Measurements from ENCODE around the gene LLGL1.

The LLGL1 gene

GRCh38 chr17:18270046-18270931 is 44.9 kb downstream of the LLGL1 start:
- Histone ChIP-seq H3K36me3 (replicated peaks in 1 of 2; ENCODE audit: control insufficient read depth in 2 of 2, insufficient read depth in 2 of 2, low read length in 2 of 2) (peaks cover 14 to 54% of the 10 kb centered on the region in 2 donors), H3K4me3 (ENCODE audit: low read length in 2 of 2) (no peak overlapping the region), H3K9me3 (replicated peaks in 1 of 2; ENCODE audit: control insufficient read depth in 2 of 2, insufficient read depth in 1 of 2, low read depth in 1 of 2, low read length in 2 of 2) (no peaks in the 10 kb centered on the region), H4K8ac (ENCODE audit: low read depth, low read length) (no peak overlapping the region), H3K4ac (ENCODE audit: low read length) (no peak overlapping the region), H2BK5ac (ENCODE audit: low read length) (no peak overlapping the region), H3K9ac (ENCODE audit: low read depth, low read length, poor library complexity) (no peak overlapping the region), H3K14ac (ENCODE audit: low read length) (no peak overlapping the region), H2BK120ac (ENCODE audit: low read depth, low read length) (no peak overlapping the region), H2AFZ (ENCODE audit: low read length) (no peak overlapping the region), H3K79me1 (ENCODE audit: low read depth, low read length) (no peaks in the 10 kb centered on the region), H3K27me3 (ENCODE audit: control insufficient read depth in 3 of 3, insufficient read depth in 3 of 3, low read depth in 1 of 3, low read length in 3 of 3) (no peaks in the 10 kb centered on the region), H2AK5ac (ENCODE audit: low read depth, low read length) (no peak overlapping the region), H3K4me2 (ENCODE audit: insufficient read depth, low read length, poor library complexity, severe bottlenecking) (no peak overlapping the region), H3K18ac (ENCODE audit: low read length) (no peak overlapping the region), H3K27ac (replicated peaks; ENCODE audit: low read length) (no peak overlapping the region), H3K23ac (ENCODE audit: low read depth, low read length, poor library complexity) (peak overlapping the region; percentile 50), H2BK15ac (ENCODE audit: low read length) (no peak overlapping the region), H3K4me1 (ENCODE audit: control insufficient read depth in 2 of 2, insufficient read depth in 1 of 2, low read depth in 1 of 2, low read length in 2 of 2) (peaks cover 7 to 11% of the 10 kb centered on the region in 2 donors), H4K91ac (ENCODE audit: low read depth, low read length, poor library complexity) (no peak overlapping the region), H2BK12ac (ENCODE audit: low read length) (no peak overlapping the region)
- DNase-seq (ENCODE audit: low spot score) = no peak
- no CpG with 5 or more reads among the region's 14 CpGs for WGBS, 2 donors (ENCODE audit: extremely low coverage in 2 of 2, insufficient read length in 2 of 2, insufficient replicate concordance in 1 of 2)

- no peak overlapping the region for H3K9ac ChIP-seq (ENCODE audit: low read depth, low read length, poor library complexity)
- H2BK12ac ChIP-seq (ENCODE audit: low read length) = no peak overlapping the region
- H3K9me3 ChIP-seq (replicated peaks in 1 of 2; ENCODE audit: control insufficient read depth in 2 of 2, insufficient read depth in 1 of 2, low read depth in 1 of 2, low read length in 2 of 2) = no peaks in the 10 kb centered on the region
- no peak overlapping the region for H2BK5ac ChIP-seq (ENCODE audit: low read length)
- H2BK15ac ChIP-seq (ENCODE audit: low read length) = no peak overlapping the region
- H2AK5ac ChIP-seq (ENCODE audit: low read depth, low read length) = no peak overlapping the region
- H4K91ac ChIP-seq (ENCODE audit: low read depth, low read length, poor library complexity) = no peak overlapping the region
- no peak overlapping the region for H3K4me3 ChIP-seq (ENCODE audit: low read length in 2 of 2)
- peaks cover 59 to 94% of the 10 kb centered on the region in 2 donors for H3K36me3 ChIP-seq (replicated peaks in 1 of 2; ENCODE audit: control insufficient read depth in 2 of 2, insufficient read depth in 2 of 2, low read length in 2 of 2)
- no peak overlapping the region for H2AFZ ChIP-seq (ENCODE audit: low read length)
- H4K8ac ChIP-seq (ENCODE audit: low read depth, low read length) = no peak overlapping the region
- whole genome bisulfite sequencing, 2 donors (ENCODE audit: extremely low coverage in 2 of 2, insufficient read length in 2 of 2, insufficient replicate concordance in 1 of 2) = no CpG with 5 or more reads among the region's 1 CpG
- DNase-seq (ENCODE audit: low spot score) = no peak
- no peak overlapping the region for H3K4me2 ChIP-seq (ENCODE audit: insufficient read depth, low read length, poor library complexity, severe bottlenecking)
- H3K79me1 ChIP-seq (ENCODE audit: low read depth, low read length) = peaks cover 7% of the 10 kb centered on the region
- no peak overlapping the region for H3K23ac ChIP-seq (ENCODE audit: low read depth, low read length, poor library complexity)
- no peak overlapping the region for H2BK120ac ChIP-seq (ENCODE audit: low read depth, low read length)
- no peak overlapping the region for H3K14ac ChIP-seq (ENCODE audit: low read length)
- H3K18ac ChIP-seq (ENCODE audit: low read length) = no peak overlapping the region
- H3K4me1 ChIP-seq (ENCODE audit: control insufficient read depth in 2 of 2, insufficient read depth in 1 of 2, low read depth in 1 of 2, low read length in 2 of 2) = no peaks in the 10 kb centered on the region
- H3K4ac ChIP-seq (ENCODE audit: low read length) = no peak overlapping the region
- no peaks in the 10 kb centered on the region for H3K27me3 ChIP-seq (ENCODE audit: control insufficient read depth in 3 of 3, insufficient read depth in 3 of 3, low read depth in 1 of 3, low read length in 3 of 3)
- no peak overlapping the region for H3K27ac ChIP-seq (replicated peaks; ENCODE audit: low read length)
Measured at GRCh38 chr17:18277076-18277475, 51.6 kb downstream of the LLGL1 start.

- Histone ChIP-seq H2BK120ac (ENCODE audit: low read depth, low read length) (no peak overlapping the region), H4K91ac (ENCODE audit: low read depth, low read length, poor library complexity) (no peak overlapping the region), H3K79me1 (ENCODE audit: low read depth, low read length) (peaks cover 7% of the 10 kb centered on the region), H3K9me3 (replicated peaks in 1 of 2; ENCODE audit: control insufficient read depth in 2 of 2, insufficient read depth in 1 of 2, low read depth in 1 of 2, low read length in 2 of 2) (no peaks in the 10 kb centered on the region), H3K23ac (ENCODE audit: low read depth, low read length, poor library complexity) (no peak overlapping the region), H3K9ac (ENCODE audit: low read depth, low read length, poor library complexity) (no peak overlapping the region), H2AK5ac (ENCODE audit: low read depth, low read length) (no peak overlapping the region), H3K36me3 (replicated peaks in 1 of 2; ENCODE audit: control insufficient read depth in 2 of 2, insufficient read depth in 2 of 2, low read length in 2 of 2) (peaks cover 70 to 96% of the 10 kb centered on the region in 2 donors), H3K4me1 (ENCODE audit: control insufficient read depth in 2 of 2, insufficient read depth in 1 of 2, low read depth in 1 of 2, low read length in 2 of 2) (no peaks in the 10 kb centered on the region), H2BK5ac (ENCODE audit: low read length) (no peak overlapping the region), H2BK15ac (ENCODE audit: low read length) (no peak overlapping the region), H3K27ac (replicated peaks; ENCODE audit: low read length) (no peak overlapping the region), H3K14ac (ENCODE audit: low read length) (no peak overlapping the region), H2AFZ (ENCODE audit: low read length) (no peak overlapping the region), H3K18ac (ENCODE audit: low read length) (no peak overlapping the region), H4K8ac (ENCODE audit: low read depth, low read length) (no peak overlapping the region), H3K4ac (ENCODE audit: low read length) (no peak overlapping the region), H2BK12ac (ENCODE audit: low read length) (no peak overlapping the region), H3K27me3 (ENCODE audit: control insufficient read depth in 3 of 3, insufficient read depth in 3 of 3, low read depth in 1 of 3, low read length in 3 of 3) (no peaks in the 10 kb centered on the region), H3K4me2 (ENCODE audit: insufficient read depth, low read length, poor library complexity, severe bottlenecking) (no peak overlapping the region), H3K4me3 (ENCODE audit: low read length in 2 of 2) (no peak overlapping the region)
- DNase-seq (ENCODE audit: low spot score) = no peak
- WGBS, 2 donors (ENCODE audit: extremely low coverage in 2 of 2, insufficient read length in 2 of 2, insufficient replicate concordance in 1 of 2) = no CpG with 5 or more reads among the region's 3 CpGs
Measured at GRCh38 chr17:18278867-18279266, 53.4 kb downstream of the LLGL1 start.

GRCh38 chr17:18280249-18280648 is 54.8 kb downstream of the LLGL1 start:
- no peak overlapping the region for H3K4ac ChIP-seq (ENCODE audit: low read length)
- H2BK5ac ChIP-seq (ENCODE audit: low read length) = no peak overlapping the region
- H3K27ac ChIP-seq (replicated peaks; ENCODE audit: low read length) = no peak overlapping the region
- no peak overlapping the region for H3K18ac ChIP-seq (ENCODE audit: low read length)
- no peaks in the 10 kb centered on the region for H3K27me3 ChIP-seq (ENCODE audit: control insufficient read depth in 3 of 3, insufficient read depth in 3 of 3, low read depth in 1 of 3, low read length in 3 of 3)
- no peak for DNase-seq (ENCODE audit: low spot score)
- H3K14ac ChIP-seq (ENCODE audit: low read length) = no peak overlapping the region
- no peak overlapping the region for H2BK120ac ChIP-seq (ENCODE audit: low read depth, low read length)
- H2BK12ac ChIP-seq (ENCODE audit: low read length) = no peak overlapping the region
- no peak overlapping the region for H3K23ac ChIP-seq (ENCODE audit: low read depth, low read length, poor library complexity)
- no peak overlapping the region for H2AK5ac ChIP-seq (ENCODE audit: low read depth, low read length)
- no peaks in the 10 kb centered on the region for H3K4me1 ChIP-seq (ENCODE audit: control insufficient read depth in 2 of 2, insufficient read depth in 1 of 2, low read depth in 1 of 2, low read length in 2 of 2)
- H2AFZ ChIP-seq (ENCODE audit: low read length) = no peak overlapping the region
- no peaks in the 10 kb centered on the region for H3K9me3 ChIP-seq (replicated peaks in 1 of 2; ENCODE audit: control insufficient read depth in 2 of 2, insufficient read depth in 1 of 2, low read depth in 1 of 2, low read length in 2 of 2)
- H3K4me2 ChIP-seq (ENCODE audit: insufficient read depth, low read length, poor library complexity, severe bottlenecking) = no peak overlapping the region
- H3K9ac ChIP-seq (ENCODE audit: low read depth, low read length, poor library complexity) = no peak overlapping the region
- H3K4me3 ChIP-seq (ENCODE audit: low read length in 2 of 2) = no peak overlapping the region
- no CpG with 5 or more reads among the region's 4 CpGs for WGBS, 2 donors (ENCODE audit: extremely low coverage in 2 of 2, insufficient read length in 2 of 2, insufficient replicate concordance in 1 of 2)
- H4K91ac ChIP-seq (ENCODE audit: low read depth, low read length, poor library complexity) = no peak overlapping the region
- H2BK15ac ChIP-seq (ENCODE audit: low read length) = no peak overlapping the region
- peaks cover 8% of the 10 kb centered on the region for H3K79me1 ChIP-seq (ENCODE audit: low read depth, low read length)
- peaks cover 70 to 97% of the 10 kb centered on the region in 2 donors for H3K36me3 ChIP-seq (replicated peaks in 1 of 2; ENCODE audit: control insufficient read depth in 2 of 2, insufficient read depth in 2 of 2, low read length in 2 of 2)
- no peak overlapping the region for H4K8ac ChIP-seq (ENCODE audit: low read depth, low read length)
